ENCODE data around the gene FAM47E.
A peak's percentile ranks its signal among the peaks of the same experiment; 100 is the strongest.
"Not testable (repeated sequence)": the region's sequence is repeated elsewhere in the genome, so short reads cannot be mapped to it uniquely, and the experiment has no call there.

FAM47E gene

DNA sequence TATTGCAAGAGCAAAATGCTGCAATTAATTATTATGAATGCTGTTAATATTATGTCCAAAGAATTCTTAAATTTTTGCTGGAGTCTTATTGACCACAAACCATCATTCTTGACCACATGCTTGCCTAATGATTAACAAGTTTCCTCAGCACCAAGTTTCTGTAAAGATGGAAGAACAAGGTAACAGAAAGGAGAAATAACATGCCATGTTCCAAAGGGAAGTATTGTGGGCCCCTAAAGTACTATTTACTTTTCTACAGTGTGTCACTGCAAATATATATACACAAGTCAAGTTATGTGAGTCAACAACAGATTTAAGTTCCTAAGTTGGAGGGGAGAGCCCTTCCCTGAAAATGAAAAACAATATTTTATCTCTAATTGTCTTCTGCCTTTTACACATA, 20.6 kb downstream of the FAM47E start:
- Mint-ChIP-seq H3K27ac (no peak overlapping the region), H3K27me3 (peaks cover 35% of the 10 kb centered on the region), H3K4me1 (no peaks in the 10 kb centered on the region), H3K9me3 (no peaks in the 10 kb centered on the region), H3K4me3 (no peak overlapping the region), H3K36me3 (no peaks in the 10 kb centered on the region)
- no peak for ATAC-seq

- peaks cover 35% of the 10 kb centered on the region for H3K27me3 Mint-ChIP-seq
Measured at GRCh38 chr4:76272582-76272981, 21.1 kb downstream of the FAM47E start.

DNA sequence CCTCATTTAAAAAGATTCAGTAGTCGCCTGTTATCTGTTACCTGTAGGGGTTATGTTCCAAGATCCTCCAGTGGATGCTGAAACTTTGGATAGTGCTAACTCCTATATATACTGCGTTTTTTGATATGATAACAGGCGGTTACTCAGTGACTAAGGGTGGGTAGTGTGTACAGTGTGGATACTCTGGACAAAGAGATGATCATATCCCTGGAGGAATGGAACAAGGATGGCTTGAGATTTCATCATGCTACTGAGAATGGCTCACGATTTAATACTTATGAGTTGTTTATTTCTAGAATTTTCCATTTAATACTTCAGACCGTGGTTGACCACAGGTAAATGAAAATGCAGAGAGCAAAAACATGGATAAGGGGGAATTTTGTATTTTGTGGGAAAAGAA, 21.5 kb downstream of the FAM47E start:
- Mint-ChIP-seq H3K4me1 (no peaks in the 10 kb centered on the region), H3K27me3 (peaks cover 35% of the 10 kb centered on the region), H3K9me3 (no peaks in the 10 kb centered on the region), H3K36me3 (no peaks in the 10 kb centered on the region), H3K4me3 (no peak overlapping the region), H3K27ac (no peak overlapping the region)
- ATAC-seq: no peak

More at GRCh38 chr4:76272582-76272981, 21.1 kb downstream of the FAM47E start:
- no peaks in the 10 kb centered on the region for H3K36me3 Mint-ChIP-seq
- H3K4me1 Mint-ChIP-seq: no peaks in the 10 kb centered on the region
- no peak overlapping the region for H3K4me3 Mint-ChIP-seq
- no peak for ATAC-seq
- H3K27ac Mint-ChIP-seq: no peak overlapping the region
- H3K9me3 Mint-ChIP-seq: no peaks in the 10 kb centered on the region

- no peak overlapping the region for H3K27ac Mint-ChIP-seq
- no peak for ATAC-seq
- H3K4me3 Mint-ChIP-seq: no peak overlapping the region
- no peaks in the 10 kb centered on the region for H3K36me3 Mint-ChIP-seq
- H3K9me3 Mint-ChIP-seq: no peaks in the 10 kb centered on the region
- peaks cover 35% of the 10 kb centered on the region for H3K27me3 Mint-ChIP-seq
- no peaks in the 10 kb centered on the region for H3K4me1 Mint-ChIP-seq
Measured at GRCh38 chr4:76275486-76276124, 24.1 kb downstream of the FAM47E start.

GRCh38 chr4:76276813-76277212, 25.3 kb downstream of the FAM47E start:
- Mint-ChIP-seq H3K36me3 (no peaks in the 10 kb centered on the region), H3K4me3 (no peak overlapping the region), H3K27ac (no peak overlapping the region), H3K4me1 (no peaks in the 10 kb centered on the region), H3K9me3 (no peaks in the 10 kb centered on the region), H3K27me3 (peaks cover 35% of the 10 kb centered on the region)
- ATAC-seq: no peak

GRCh38 chr4:76277667-76278066, 26.1 kb downstream of the FAM47E start:
- H3K9me3 Mint-ChIP-seq: no peaks in the 10 kb centered on the region
- no peaks in the 10 kb centered on the region for H3K36me3 Mint-ChIP-seq
- H3K4me3 Mint-ChIP-seq: no peak overlapping the region
- H3K27me3 Mint-ChIP-seq: peaks cover 35% of the 10 kb centered on the region
- no peaks in the 10 kb centered on the region for H3K4me1 Mint-ChIP-seq
- ATAC-seq: no peak
- no peak overlapping the region for H3K27ac Mint-ChIP-seq

- peaks cover 27% of the 10 kb centered on the region for H3K27me3 Mint-ChIP-seq
- no peak overlapping the region for H3K27ac Mint-ChIP-seq
- no peak for ATAC-seq
Measured at GRCh38 chr4:76278583-76278982, 27.1 kb downstream of the FAM47E start.

GRCh38 chr4:76279462-76279861, 27.9 kb downstream of the FAM47E start:
- Mint-ChIP-seq H3K27me3 (peaks cover 24% of the 10 kb centered on the region), H3K4me1 (no peaks in the 10 kb centered on the region), H3K4me3 (no peak overlapping the region), H3K9me3 (no peaks in the 10 kb centered on the region), H3K36me3 (no peaks in the 10 kb centered on the region), H3K27ac (no peak overlapping the region)
- ATAC-seq: no peak

More at GRCh38 chr4:76278583-76278982, 27.1 kb downstream of the FAM47E start:
- H3K4me3 Mint-ChIP-seq: no peak overlapping the region
- no peaks in the 10 kb centered on the region for H3K36me3 Mint-ChIP-seq
- no peaks in the 10 kb centered on the region for H3K4me1 Mint-ChIP-seq
- H3K9me3 Mint-ChIP-seq: no peaks in the 10 kb centered on the region

DNA sequence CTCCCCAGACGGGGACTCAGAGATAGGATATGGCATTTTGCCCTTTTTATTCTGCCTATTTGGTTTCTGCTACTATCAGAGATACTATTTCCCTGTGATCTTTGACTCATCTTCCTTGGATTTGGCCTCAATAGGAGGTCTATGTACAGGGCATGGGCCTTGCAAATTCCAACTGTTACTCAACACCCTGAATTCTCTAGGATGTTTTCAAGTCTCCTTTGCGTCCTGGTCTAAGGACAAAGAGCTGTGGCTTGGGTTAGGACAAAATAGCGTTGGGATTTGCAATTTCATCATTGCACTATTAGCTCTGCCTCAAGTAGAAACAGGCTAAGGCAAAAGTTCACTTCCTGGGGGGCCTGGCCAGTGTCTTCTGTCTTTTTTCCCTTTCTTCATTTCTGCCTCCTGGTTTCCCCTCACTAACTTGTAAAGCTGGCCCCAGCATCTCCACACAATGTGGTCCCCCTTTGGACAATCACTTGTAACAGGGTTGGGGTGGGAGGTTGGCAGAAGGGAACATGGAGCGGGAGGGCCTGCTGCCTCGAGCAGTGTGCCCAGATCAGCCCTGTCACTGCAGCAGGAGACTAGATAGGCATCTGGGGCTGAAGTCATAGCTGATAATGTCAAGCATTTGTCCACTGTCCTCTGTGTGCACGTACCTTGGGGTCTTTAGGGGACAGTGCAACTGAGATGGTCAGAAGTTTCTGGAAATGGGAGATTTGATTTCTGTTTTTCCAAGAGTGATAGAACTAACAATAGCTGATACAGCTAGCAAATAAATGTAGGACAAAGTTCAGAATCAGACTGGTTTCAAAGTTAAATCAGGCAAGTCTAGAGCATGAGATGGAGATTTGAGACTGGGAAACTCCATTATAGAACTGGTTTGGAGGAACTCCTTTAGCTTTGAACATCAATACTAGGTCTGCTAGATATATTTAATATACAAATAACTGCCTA, 29.2 kb downstream of the FAM47E start:
- Mint-ChIP-seq H3K27me3 (peaks cover 12% of the 10 kb centered on the region), H3K4me3 (no peak overlapping the region), H3K9me3 (no peaks in the 10 kb centered on the region), H3K27ac (no peak overlapping the region), H3K36me3 (no peaks in the 10 kb centered on the region), H3K4me1 (no peaks in the 10 kb centered on the region)
- ATAC-seq: peak; percentile 58

GRCh38 chr4:76281594-76281993, 30.1 kb downstream of the FAM47E start:
- not testable (repeated sequence) for ATAC-seq, H3K27me3 Mint-ChIP-seq, H3K36me3 Mint-ChIP-seq, H3K9me3 Mint-ChIP-seq, H3K27ac Mint-ChIP-seq, H3K4me1 Mint-ChIP-seq, H3K4me3 Mint-ChIP-seq

GRCh38 chr4:76282941-76283689, 31.6 kb downstream of the FAM47E start:
- Mint-ChIP-seq H3K36me3 (no peaks in the 10 kb centered on the region), H3K9me3 (peaks cover 2% of the 10 kb centered on the region), H3K4me1 (no peaks in the 10 kb centered on the region), H3K4me3 (no peak overlapping the region), H3K27me3 (peaks cover 14% of the 10 kb centered on the region), H3K27ac (no peak overlapping the region)
- ATAC-seq: peak; percentile 27

DNA sequence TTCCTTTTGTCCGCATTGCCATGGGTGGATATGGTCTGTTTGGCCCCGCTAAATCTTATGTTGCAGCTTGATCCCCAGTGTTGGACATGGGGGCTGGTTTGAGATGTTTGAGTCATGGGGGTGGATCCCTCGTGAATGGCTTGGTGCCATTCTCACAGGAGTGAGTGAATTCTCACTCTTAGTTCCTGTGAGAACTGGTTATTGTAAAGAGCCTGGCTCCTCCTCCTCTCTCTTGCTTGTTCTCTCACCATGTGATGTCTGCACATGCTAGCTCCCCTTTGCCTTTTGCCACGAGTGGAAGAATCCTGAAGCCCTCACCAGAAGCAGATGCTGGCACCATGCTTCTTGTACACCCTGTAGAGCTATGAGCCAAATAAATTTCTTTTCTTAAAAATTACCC, 32.4 kb downstream of the FAM47E start:
- no peaks in the 10 kb centered on the region for H3K36me3 Mint-ChIP-seq
- no peaks in the 10 kb centered on the region for H3K4me1 Mint-ChIP-seq
- ATAC-seq: no peak
- peaks cover 14% of the 10 kb centered on the region for H3K27me3 Mint-ChIP-seq
- H3K27ac Mint-ChIP-seq: no peak overlapping the region
- peaks cover 2% of the 10 kb centered on the region for H3K9me3 Mint-ChIP-seq
- H3K4me3 Mint-ChIP-seq: no peak overlapping the region

GRCh38 chr4:76287811-76288210, 36.3 kb downstream of the FAM47E start:
- H3K36me3 Mint-ChIP-seq, H3K27ac Mint-ChIP-seq, H3K9me3 Mint-ChIP-seq, H3K4me3 Mint-ChIP-seq, ATAC-seq, H3K4me1 Mint-ChIP-seq: not testable (repeated sequence)
- peaks cover 14% of the 10 kb centered on the region for H3K27me3 Mint-ChIP-seq

DNA sequence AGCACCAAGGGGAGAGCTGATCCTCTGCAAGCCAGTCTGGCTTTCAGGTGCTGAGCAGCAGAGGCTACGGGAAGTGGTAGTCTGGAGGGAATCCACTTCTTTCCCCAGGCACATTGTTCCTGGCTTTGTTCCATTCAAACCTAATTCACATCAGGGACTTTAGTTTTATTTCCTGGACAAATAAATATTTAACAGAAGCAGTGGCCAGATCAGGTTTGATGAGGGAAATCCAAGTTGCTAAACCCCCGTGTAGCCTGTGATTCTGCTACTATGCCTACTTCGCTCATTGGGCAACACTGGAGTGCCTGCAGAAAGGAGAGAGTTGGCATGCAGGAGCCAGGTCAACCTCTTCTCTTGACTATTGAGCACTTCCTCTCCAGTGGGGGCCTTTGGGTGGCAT, 41.2 kb downstream of the FAM47E start:
- H3K4me1 Mint-ChIP-seq: no peaks in the 10 kb centered on the region
- no peak overlapping the region for H3K4me3 Mint-ChIP-seq
- H3K36me3 Mint-ChIP-seq: no peaks in the 10 kb centered on the region
- no peak for ATAC-seq
- H3K9me3 Mint-ChIP-seq: no peaks in the 10 kb centered on the region
- peaks cover 2% of the 10 kb centered on the region for H3K27me3 Mint-ChIP-seq
- no peak overlapping the region for H3K27ac Mint-ChIP-seq

- H3K27me3 Mint-ChIP-seq: no peaks in the 10 kb centered on the region
- no peak for ATAC-seq
- no peak overlapping the region for H3K27ac Mint-ChIP-seq
- H3K4me3 Mint-ChIP-seq: no peak overlapping the region
- no peaks in the 10 kb centered on the region for H3K4me1 Mint-ChIP-seq
- H3K36me3 Mint-ChIP-seq: no peaks in the 10 kb centered on the region
- H3K9me3 Mint-ChIP-seq: peaks cover 5% of the 10 kb centered on the region
Measured at GRCh38 chr4:76293772-76294171, 42.3 kb downstream of the FAM47E start.
